ENCODE data around the gene PRRC2A. TPM values are rescaled to one million over a fixed set of nuclear protein-coding genes. Genes with fewer than 3 reads are reported as not detected.

The PRRC2A gene
- total and polyA plus RNA-seq, 4 donors = 73.7 to 157 (median 103) TPM

DNA sequence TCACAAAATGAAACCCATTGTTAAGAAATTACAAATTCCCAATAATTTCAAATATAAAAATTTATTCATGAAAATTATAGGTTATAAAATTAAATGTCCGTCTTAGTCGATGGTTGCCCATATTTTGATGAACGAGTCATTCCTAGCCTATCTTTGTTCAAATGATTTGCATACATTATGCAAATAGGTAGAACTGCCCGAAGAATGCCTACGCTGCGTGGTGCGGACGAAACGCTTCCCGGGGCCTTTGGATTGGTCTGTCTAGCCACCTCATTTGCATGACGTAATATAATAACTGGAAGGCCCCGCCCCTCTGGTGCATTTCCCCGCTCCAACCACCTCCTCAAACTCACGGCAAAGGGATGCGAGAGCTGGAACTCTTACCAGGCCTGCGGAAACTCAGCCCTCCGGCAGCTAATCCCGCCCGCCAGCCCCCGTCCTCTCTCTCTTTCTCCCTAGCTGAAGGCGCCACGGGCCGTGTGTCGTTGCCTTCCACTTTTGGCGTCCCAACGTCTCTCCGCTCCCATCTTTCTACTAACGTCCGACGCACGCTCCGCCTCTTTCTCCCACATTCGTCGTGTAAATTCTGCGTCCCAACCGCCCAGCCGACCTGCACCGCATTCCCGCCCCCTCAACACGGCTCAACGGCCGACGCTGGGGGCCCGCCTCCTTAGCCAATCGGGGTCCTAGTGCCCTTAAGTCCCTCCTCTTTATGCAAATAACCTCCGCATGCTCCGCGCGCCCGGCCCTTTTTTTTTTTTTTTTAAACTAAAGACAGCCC lies 520 bp upstream of the PRRC2A start:
- Histone ChIP-seq H3K9ac (ENCODE audit: insufficient read depth in 1 of 2, low read length in 2 of 2) (peak overlapping the region; percentile 72 to 90), H3K4me1 (ENCODE audit: control insufficient read depth in 5 of 5, insufficient read depth in 5 of 5, low read length in 5 of 5) (peaks cover 2 to 17% (median 4%) of the 10 kb centered on the region in 5 donors), H3K36me3 (ENCODE audit: control insufficient read depth in 4 of 4, insufficient read depth in 4 of 4, low read length in 4 of 4) (peaks cover 8 to 22% (median 16%) of the 10 kb centered on the region in 4 donors), H3K27me3 (ENCODE audit: control insufficient read depth in 3 of 3, insufficient read depth in 3 of 3, low read length in 2 of 3) (no peaks in the 10 kb centered on the region), H3K9me3 (ENCODE audit: control insufficient read depth in 4 of 4, insufficient read depth in 3 of 4, low read length in 3 of 4) (no peaks in the 10 kb centered on the region), H3K27ac (ENCODE audit: low read depth in 1 of 2, low read length in 1 of 2) (peak overlapping the region; percentile 90 to 100), H3K4me3 (peak overlapping the region; percentile 29)
- 0% methylated on average over 50 of the region's 50 CpGs for WGBS, 2 donors
- ATAC-seq (ENCODE audit: insufficient read depth, low FRiP score) = peak; percentile 87
- DNase-seq = peak; percentile 99 to 100 (median 100)
- TF ChIP-seq, protein P1, sequence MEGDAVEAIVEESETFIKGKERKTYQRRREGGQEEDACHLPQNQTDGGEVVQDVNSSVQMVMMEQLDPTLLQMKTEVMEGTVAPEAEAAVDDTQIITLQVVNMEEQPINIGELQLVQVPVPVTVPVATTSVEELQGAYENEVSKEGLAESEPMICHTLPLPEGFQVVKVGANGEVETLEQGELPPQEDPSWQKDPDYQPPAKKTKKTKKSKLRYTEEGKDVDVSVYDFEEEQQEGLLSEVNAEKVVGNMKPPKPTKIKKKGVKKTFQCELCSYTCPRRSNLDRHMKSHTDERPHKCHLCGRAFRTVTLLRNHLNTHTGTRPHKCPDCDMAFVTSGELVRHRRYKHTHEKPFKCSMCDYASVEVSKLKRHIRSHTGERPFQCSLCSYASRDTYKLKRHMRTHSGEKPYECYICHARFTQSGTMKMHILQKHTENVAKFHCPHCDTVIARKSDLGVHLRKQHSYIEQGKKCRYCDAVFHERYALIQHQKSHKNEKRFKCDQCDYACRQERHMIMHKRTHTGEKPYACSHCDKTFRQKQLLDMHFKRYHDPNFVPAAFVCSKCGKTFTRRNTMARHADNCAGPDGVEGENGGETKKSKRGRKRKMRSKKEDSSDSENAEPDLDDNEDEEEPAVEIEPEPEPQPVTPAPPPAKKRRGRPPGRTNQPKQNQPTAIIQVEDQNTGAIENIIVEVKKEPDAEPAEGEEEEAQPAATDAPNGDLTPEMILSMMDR (IDR thresholded peaks at IDR 0.05; ENCODE audit: control extremely low read depth, extremely low read depth) = no peak

DNA sequence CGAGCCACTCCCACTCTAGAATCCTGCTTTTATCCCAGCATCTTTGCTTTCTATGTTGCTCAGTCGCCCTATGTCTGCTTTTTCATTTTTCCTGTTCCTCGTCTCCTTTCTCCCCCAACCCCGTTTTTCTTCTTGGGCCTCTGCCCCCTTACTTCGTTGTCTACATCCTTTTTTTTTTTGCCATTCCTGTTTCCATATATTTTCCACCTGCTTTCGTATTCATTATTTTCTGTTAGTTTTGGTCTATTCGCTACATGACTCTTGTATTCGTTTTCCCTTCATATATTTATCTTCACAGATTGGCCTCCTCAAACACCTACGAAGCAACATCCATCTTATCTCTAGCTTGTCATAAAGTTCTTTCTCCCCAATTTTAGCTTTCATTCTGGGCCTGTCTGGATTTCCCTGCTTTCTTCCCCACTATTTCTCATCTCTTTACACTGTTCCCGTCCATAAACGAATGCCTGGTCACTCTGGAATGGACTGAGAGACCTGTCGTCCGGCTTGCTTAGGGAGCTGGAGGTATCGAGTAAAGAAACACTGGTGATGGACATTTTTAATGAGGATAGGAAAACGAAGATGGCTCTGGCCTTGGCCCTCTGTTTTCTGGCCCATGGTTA lies 915 bp downstream of the PRRC2A start:
- peak overlapping the region; percentile 84 to 94 for H3K9ac ChIP-seq (ENCODE audit: insufficient read depth in 1 of 2, low read length in 2 of 2)
- no peak for DNase-seq
- peaks cover 21 to 35% (median 30%) of the 10 kb centered on the region in 4 donors for H3K36me3 ChIP-seq (ENCODE audit: control insufficient read depth in 4 of 4, insufficient read depth in 4 of 4, low read length in 4 of 4)
- H3K4me1 ChIP-seq (ENCODE audit: control insufficient read depth in 5 of 5, insufficient read depth in 5 of 5, low read length in 5 of 5) = peaks cover 2 to 14% (median 3%) of the 10 kb centered on the region in 5 donors
- ATAC-seq (ENCODE audit: insufficient read depth, low FRiP score) = no peak
- WGBS, 2 donors = 13 to 22% methylated on average over 15 of the region's 15 CpGs
- H3K4me3 ChIP-seq = peak overlapping the region; percentile 62
- H3K9me3 ChIP-seq (ENCODE audit: control insufficient read depth in 4 of 4, insufficient read depth in 3 of 4, low read length in 3 of 4) = no peaks in the 10 kb centered on the region
- TF ChIP-seq, protein P1 (IDR thresholded peaks at IDR 0.05; ENCODE audit: control extremely low read depth, extremely low read depth) = no peak
- peak overlapping the region; percentile 89 to 97 for H3K27ac ChIP-seq (ENCODE audit: low read depth in 1 of 2, low read length in 1 of 2)
- no peaks in the 10 kb centered on the region for H3K27me3 ChIP-seq (ENCODE audit: control insufficient read depth in 3 of 3, insufficient read depth in 3 of 3, low read length in 2 of 3)

DNA sequence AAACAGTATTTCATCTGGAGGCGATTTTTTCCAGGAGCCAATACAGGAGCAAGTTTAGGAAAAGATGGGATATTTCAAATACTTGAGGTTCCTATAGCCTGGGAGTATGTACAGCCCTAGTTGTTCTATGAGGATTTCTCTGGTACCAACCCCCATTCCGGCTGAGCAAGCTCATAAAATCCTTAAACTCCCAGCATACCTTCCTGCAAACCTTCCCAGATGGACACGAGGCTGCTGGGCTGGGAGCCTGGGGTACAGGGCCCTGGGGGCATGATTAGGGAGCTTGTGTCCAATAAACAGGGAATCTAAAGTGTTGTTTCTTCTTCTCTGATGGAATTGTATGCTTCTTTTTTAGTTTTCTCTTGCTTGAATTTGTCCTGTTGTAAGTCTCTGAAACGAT lies 1.5 kb downstream of the PRRC2A start:
- TF ChIP-seq, protein P1 (IDR thresholded peaks at IDR 0.05; ENCODE audit: control extremely low read depth, extremely low read depth) = no peak
- Histone ChIP-seq H3K4me1 (ENCODE audit: control insufficient read depth in 5 of 5, insufficient read depth in 5 of 5, low read length in 5 of 5) (peaks cover 2 to 14% (median 3%) of the 10 kb centered on the region in 5 donors), H3K4me3 (no peak overlapping the region), H3K9ac (ENCODE audit: insufficient read depth in 1 of 2, low read length in 2 of 2) (peak overlapping the region in 1 of 2 donors; percentile 84), H3K36me3 (ENCODE audit: control insufficient read depth in 4 of 4, insufficient read depth in 4 of 4, low read length in 4 of 4) (peaks cover 27 to 40% (median 35%) of the 10 kb centered on the region in 4 donors), H3K9me3 (ENCODE audit: control insufficient read depth in 4 of 4, insufficient read depth in 3 of 4, low read length in 3 of 4) (no peaks in the 10 kb centered on the region), H3K27me3 (ENCODE audit: control insufficient read depth in 3 of 3, insufficient read depth in 3 of 3, low read length in 2 of 3) (no peaks in the 10 kb centered on the region), H3K27ac (ENCODE audit: low read depth in 1 of 2, low read length in 1 of 2) (peak overlapping the region in 1 of 2 donors; percentile 42)
- whole genome bisulfite sequencing, 2 donors = 37 to 48% methylated on average over 4 of the region's 4 CpGs
- no peak for ATAC-seq (ENCODE audit: insufficient read depth, low FRiP score)
- DNase-seq = no peak
